Fibroblast of villous mesenchyme (primary cell): ENCODE results near the gene SMU1. TPM values are rescaled to one million over a fixed set of nuclear protein-coding genes. Genes with fewer than 3 reads are reported as not detected.
A peak's percentile ranks its signal among the peaks of the same experiment; 100 is the strongest.

Source experiments
- DNase-seq: peaks from one replicate; pipeline ENCODE4 v3.0.0-alpha.2; 2010; ENCODE audit warnings: low read depth
- H3K4me3 ChIP-seq: 2 replicates; pipeline ENCODE4 v1.5.1; 2011; ENCODE audit warnings: low read depth, mild to moderate bottlenecking, low read length
- CTCF ChIP-seq: IDR thresholded peaks from 2 replicates; pipeline ENCODE4 v1.5.1; 2012; ENCODE audit warnings: low read depth, mild to moderate bottlenecking, low read length; ENCODE audit not compliant: insufficient read depth
- total RNA-seq: library from RNA; depleted of rRNA; stranded (reverse); fragments of >200 nt; gene quantifications from 2 replicates; pipeline ENCODE4 v1.2.3, GENCODE V29; 2012

Gene SMU1
- total RNA-seq, 1 donor, result 42.7 TPM

GRCh38 chr9:32992595-32993238 lies 83.8 kb downstream of the SMU1 start:
- H3K4me3 ChIP-seq, result no peak overlapping the region
- no peak for TF ChIP-seq CTCF
- peak; percentile 56 for DNase-seq

GRCh38 chr9:32991897-32992594 lies 84.4 kb downstream of the SMU1 start:
- no peak for TF ChIP-seq CTCF
- DNase-seq, result no peak
- H3K4me3 ChIP-seq, result no peak overlapping the region

Other genes with a start within 250 kb of the SMU1 start
- 34.8 and 43.2 TPM in 2 replicates for gene APTX, start 75.0 kb downstream of the SMU1 start, total RNA-seq
- gene DNAJA1, start 51.4 kb downstream of the SMU1 start, total RNA-seq, result 74.1 and 136 TPM in 2 replicates
- gene B4GALT1, start 90.7 kb upstream of the SMU1 start, total RNA-seq, result 23.8 and 28.5 TPM in 2 replicates
- not detected in 2 replicates for gene SPINK4, start 163.5 kb upstream of the SMU1 start, total RNA-seq
- gene BAG1, start 188.0 kb upstream of the SMU1 start, total RNA-seq, result 9.1 and 21.6 TPM in 2 replicates
- 62.2 and 81.6 TPM in 2 replicates for gene CHMP5, start 188.4 kb upstream of the SMU1 start, total RNA-seq
- 24.2 and 26.7 TPM in 2 replicates for gene NFX1, start 213.8 kb upstream of the SMU1 start, total RNA-seq